22Rv1 (cell line): ENCODE data around the gene DUSP28.

Source experiments
- ZFX ChIP-seq: fragments of 450-650 bp; IDR thresholded peaks from 2 replicates; pipeline ENCODE4 v1.6.1; 2017; ENCODE audit warnings: antibody characterized with exemption, borderline replicate concordance
- TF ChIP-seq, protein P1 (sequence below): fragments of 450-650 bp; IDR thresholded peaks from 2 replicates; pipeline ENCODE4 v1.5.1; 2017; ENCODE audit warnings: mild to moderate bottlenecking

DNA sequence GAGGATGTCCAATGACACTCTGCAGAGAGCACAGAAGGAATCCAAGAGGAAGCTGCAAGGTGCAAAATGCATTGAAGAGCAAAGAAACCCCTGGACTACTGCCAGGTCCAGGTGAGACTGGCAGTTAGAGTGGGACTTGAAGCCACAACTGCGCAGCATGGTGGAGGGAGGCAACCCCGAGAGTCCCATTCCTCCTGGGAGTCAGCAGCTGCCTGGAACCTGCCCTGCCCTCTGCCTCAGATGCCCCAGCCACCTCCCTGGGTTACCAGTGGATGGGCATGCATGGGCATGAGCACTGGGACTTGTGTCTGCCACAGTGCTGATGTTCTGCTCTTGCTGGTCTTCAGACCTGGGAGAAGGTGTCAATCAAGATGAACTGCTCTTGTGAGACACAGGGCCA is 45.5 kb upstream of the DUSP28 start:
- TF ChIP-seq, protein P1, sequence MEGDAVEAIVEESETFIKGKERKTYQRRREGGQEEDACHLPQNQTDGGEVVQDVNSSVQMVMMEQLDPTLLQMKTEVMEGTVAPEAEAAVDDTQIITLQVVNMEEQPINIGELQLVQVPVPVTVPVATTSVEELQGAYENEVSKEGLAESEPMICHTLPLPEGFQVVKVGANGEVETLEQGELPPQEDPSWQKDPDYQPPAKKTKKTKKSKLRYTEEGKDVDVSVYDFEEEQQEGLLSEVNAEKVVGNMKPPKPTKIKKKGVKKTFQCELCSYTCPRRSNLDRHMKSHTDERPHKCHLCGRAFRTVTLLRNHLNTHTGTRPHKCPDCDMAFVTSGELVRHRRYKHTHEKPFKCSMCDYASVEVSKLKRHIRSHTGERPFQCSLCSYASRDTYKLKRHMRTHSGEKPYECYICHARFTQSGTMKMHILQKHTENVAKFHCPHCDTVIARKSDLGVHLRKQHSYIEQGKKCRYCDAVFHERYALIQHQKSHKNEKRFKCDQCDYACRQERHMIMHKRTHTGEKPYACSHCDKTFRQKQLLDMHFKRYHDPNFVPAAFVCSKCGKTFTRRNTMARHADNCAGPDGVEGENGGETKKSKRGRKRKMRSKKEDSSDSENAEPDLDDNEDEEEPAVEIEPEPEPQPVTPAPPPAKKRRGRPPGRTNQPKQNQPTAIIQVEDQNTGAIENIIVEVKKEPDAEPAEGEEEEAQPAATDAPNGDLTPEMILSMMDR = no peak
- no peak for TF ChIP-seq ZFX
